Midbrain (tissue), 1 donor: ENCODE results near the gene DDX21.
"Not testable (repeated sequence)": the region's sequence is repeated elsewhere in the genome, so short reads cannot be mapped to it uniquely, and the experiment has no call there.

ENCODE experiments used
- DNase-seq: peaks from one replicate; lab custom pipeline; 2025; lab: John Stamatoyannopoulos, UW

The DDX21 gene

DNA sequence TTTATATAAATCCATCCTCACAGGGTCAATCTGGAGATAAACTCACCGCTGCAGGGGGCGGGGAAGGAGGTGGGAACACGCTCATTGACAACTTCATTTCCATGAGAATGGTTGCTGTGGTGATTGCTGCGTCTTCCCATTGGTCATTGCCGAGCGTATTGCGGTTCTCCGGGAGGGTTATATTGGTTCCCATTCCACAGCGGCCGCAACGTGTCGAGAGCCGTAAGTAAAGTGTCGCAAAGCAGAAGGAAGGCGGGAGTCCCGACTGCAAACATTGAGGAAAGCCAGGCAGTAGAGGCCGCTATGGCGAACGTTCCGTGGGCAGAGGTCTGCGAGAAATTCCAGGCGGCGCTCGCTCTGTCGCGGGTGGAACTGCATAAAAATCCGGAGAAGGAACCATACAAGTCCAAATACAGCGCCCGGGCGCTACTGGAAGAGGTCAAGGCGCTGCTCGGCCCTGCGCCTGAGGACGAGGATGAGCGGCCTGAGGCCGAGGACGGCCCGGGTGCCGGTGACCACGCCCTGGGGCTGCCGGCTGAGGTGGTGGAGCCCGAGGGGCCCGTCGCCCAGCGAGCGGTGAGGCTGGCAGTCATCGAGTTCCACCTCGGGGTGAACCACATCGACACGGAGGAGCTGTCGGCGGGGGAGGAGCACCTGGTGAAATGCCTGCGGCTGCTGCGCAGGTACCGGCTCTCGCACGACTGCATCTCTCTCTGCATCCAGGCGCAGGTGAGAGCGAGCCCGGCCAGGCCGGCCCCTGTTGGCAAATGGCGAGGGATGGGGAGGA is 32.8 kb downstream of the DDX21 start, which contains the start of gene KIFBP:
Gene KIFBP (plus strand): TSS at position 274 of the 787 bp plus-strand sequence. CDS start 30 bp downstream, at position 304.
- DNase-seq, result peak; percentile 98

DNA sequence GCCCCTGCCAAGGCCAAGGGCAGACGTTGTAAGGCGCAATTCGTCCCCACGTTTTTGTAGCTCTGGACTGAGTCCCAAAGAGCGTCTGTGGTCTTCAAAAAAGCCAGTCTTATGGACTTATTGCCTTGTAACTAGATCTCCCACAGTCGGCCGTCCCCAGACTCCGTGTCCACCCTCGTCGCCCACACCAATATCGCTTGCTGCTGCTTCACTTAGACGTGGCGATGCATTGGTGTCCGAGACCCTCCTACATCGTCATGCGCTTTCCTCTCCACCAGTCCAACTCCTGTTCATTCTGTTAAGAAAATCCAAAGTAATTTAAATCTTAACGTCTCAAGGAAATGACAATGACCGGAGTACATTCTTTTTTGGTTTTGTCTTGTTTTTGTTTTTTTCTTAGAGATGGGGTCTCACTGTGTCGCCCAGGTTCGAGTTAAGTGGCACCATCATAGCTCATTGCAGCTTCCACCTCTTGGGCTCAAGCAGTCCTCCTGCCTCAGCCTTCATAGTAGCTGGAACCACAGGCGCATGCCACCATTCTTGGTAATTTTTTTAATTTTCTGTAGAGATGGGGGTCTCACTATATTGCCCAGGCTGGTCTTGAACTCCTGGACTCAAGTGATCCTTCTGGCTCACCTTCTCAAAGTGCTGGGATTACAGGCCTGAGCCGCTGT is 33.5 kb downstream of the DDX21 start:
- DNase-seq, result no peak

DNA sequence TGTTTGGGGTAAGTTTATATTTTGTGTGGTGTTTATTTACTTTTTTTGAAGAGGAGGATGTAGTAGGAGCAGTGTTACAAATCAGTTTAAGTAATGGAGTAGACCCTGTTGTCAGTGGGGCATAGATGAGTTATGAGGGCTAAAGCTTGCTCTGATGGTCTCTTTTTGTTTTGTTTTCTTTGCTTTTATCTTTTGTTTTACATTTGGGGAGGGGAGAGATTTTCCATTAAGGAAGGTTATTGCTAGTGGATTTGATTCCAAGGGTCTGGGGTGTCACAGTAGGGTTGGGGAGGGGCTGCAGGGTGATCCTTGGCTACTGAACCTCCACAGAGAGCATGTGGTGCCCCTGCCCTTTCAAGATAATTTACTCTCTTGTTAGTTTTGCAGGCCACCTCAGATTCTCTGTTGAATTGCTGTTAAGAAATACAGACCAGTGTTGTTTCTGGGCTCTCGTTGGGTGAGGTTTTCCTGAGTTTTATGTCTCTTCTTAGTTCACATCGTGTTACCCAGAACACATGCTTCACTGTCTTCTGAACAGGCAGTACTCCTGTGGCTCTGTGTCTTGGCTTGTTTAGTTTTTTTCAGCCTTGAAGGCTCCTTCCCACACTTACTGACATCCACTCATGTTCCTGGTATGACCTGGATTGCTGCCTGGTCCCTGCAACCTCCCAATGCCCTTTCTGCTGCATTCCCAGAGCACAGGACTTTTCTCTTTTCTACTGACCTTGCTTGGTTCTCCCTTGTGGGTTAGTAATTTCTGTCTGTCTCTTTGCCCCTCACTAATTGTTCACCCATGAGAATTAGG is 36.9 kb downstream of the DDX21 start:
- no peak for DNase-seq

DNA sequence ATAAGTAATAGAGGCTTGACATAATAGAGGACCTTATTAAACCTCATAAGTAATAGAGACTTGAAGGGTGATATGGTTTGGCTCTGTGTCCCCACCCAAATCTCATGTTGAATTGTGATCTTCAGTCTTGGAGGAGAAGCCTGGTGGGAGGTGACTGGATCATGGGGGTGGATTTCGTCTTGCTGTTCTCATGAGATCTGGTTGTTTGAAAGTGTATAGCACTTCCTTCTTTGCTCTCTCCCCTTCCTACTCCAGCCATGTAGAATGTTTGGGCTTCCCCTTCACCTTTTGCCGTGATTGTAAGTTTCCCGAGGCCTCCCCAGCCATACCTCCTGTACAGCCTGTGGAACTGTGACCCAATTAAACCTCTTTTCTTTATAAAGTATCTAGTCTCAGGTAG is 41.2 kb downstream of the DDX21 start:
- no peak for DNase-seq

DNA sequence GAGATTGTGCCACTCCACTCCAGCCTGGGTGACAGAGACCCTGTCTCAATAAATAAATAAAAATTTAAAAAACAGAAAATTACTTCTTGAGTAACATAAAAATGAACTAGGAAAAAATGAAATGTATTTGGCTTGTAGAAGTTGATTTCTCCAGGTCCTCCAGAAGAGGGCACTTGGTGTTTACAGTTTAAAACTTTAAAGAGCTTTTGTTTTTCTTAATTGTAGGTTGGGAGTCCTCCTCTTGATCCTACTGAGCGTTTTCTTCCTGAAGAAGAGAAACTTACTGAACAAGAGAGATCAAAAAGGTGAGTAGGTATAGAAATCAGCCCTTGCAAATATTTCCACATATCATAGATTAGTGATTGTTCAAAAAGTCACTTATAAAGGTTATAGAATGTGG is 48.9 kb downstream of the DDX21 start:
- DNase-seq, result no peak

DNA sequence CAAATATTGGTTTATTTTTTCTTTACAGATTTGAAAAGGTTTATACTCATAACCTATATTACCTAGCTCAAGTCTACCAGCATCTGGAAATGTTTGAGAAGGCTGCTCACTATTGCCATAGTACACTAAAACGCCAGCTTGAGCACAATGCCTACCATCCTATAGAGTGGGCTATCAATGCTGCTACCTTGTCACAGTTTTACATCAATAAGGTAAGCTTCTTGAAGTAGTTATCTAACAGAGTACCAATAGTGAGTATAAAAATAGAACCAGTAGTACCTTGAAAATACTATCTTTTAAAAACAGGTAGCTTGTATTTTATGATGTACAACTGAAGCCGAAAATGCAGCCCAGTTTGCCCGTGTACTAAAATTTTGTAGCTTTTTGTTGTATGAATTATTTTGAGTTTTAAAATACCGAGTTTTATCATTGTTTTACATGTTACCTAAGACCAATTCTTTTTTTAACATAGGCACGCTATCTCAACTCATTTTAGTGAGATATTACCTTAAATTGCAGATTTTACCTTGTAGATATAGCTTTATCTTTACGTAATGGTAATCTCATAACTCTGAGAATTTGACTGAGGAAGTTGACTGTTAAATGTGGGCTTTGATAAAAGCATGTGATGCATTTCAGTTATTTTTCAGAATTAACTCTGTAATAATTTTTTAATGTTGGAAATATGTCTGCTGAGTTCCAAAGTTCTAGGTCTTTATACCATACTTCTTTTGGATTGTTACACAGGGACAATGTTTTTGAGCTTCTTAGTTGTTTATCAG is 49.9 kb downstream of the DDX21 start:
- no peak for DNase-seq

DNA sequence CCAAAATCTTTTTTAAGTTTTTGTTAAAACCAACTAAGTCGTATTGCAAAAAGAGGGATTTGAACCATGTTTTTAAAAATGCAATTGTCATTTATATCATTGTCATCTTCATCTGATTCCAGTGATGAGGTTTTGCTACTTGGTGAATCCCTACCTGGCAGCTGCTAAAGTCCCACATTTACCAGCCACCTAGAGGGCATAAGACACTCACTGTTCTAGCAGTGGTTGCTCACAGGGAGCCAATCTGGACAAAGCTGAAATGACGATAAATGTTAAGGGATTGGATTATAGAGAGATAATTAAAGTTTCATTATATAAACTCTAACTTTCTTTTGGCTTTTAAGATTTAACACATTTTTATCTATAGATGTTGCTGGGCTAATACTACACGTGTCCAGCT is 51.3 kb downstream of the DDX21 start:
- DNase-seq, result no peak

DNA sequence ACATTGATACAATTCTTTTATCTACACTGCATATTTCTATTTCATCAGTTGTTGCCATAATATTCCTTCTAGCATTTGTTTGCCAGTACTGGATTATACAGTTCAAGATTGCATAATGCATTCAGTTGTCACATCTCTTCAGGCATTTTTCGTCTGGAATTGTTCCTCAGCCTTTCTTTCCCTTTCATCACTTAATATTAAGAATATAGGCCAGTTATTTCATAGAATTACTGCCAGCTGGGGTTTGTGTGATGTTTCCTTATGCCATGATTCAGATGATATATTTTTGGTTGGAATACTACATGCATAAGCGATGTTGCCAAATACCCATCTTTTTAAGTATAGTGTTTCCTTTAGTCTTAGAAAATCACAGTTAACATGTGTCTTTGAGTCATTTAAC is 53.4 kb downstream of the DDX21 start:
- no peak for DNase-seq

DNA sequence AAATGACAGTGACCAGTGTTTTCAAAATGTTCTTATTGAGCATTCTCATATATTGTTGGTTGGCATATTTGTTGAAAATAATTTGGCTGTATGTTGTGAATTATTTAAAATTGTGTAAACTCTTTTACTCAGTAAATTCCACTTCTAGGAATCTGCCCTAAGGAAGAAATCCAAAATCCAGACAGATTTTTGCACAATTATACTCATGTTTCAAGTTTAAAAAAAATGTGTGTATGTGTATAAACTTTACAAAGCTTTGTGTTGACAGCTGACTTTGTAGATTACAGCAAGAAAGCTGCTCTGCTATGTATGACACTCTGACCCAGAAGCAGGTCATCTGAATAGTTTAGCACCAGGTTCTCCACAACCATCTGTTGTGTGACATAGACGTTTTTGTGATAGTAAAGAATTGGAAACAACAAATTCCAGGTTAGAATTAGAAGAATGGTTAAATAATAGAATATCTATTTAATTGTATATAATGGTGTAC is 54.2 kb downstream of the DDX21 start:
- no peak for DNase-seq

DNA sequence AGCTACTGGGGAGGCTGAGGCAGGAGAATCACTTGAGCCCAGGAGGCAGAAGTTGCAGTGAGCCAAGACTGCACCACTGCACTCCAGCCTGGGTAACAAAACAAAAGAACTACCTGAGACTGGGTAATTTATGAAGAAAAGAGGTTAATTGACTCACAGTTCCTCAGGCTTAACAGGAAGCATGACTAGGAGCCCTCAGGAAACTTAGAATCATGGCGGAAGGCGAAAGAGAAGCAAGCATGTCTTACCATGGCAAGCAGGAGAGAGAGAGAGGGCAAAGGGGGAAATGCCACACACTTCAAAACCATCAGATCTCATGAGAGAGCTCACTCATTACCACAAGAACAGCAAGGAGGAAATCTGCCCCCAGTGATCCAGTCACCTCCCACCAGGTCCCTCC is 56.8 kb downstream of the DDX21 start:
- not testable (repeated sequence) for DNase-seq

DNA sequence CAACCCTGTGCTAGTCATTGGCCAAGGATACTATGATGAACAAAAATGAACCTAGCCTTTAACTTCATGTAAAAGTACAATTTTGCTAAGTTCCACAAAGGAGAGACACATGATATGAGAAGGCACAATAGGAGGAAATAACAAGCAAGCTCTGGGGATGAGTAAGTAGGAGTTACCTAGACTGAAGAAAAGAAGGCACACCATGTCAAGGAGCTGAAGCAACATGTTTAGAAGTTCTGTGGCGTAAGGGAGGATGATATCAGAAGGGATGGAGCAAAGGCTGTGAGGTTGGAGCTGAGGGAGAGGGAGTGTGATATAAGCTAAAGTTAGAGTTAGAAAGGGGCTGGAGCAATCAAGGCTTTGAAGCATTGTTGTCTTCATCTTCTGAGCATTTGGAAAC is 58.2 kb downstream of the DDX21 start:
- no peak for DNase-seq

DNA sequence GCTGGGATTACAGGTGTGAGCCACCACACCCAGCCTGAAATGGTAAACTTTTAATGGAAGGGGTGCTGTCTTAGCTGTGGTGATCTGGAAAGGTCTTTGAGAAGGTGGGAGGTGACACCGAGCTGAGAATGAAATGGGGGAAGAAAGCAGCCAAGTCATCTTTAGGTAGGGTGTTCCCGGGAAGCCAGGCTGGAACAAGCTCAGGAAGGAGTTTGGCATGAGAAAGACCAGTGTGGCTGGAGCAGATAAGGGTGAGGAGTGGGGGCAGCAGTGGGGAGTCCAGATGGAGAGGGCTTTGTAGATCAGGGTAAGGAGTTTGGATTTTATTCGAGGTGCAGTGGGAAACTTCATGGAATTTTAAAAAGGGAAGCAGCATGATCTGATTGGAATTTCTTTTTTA is 62.6 kb downstream of the DDX21 start:
- DNase-seq, result no peak

DNA sequence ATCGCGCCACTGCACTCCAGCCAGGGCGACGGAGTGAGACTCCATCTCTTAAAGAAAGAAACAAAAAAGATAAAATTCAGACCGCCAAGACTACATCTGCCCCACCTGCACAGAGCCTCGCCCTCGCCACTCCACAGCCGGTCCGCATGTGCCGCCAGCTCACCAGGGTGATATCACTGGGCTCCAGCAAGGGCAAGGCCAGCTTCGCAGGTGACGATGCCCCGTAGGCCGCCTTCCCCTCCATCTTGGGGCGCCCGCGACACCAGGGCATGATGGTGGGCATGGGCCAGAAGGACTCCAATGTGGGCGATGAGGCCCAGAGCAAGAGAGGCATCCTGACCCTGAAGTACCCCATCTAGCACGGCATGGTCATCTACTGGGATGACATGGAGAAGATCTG is 66.6 kb downstream of the DDX21 start:
- DNase-seq, result no peak

DNA sequence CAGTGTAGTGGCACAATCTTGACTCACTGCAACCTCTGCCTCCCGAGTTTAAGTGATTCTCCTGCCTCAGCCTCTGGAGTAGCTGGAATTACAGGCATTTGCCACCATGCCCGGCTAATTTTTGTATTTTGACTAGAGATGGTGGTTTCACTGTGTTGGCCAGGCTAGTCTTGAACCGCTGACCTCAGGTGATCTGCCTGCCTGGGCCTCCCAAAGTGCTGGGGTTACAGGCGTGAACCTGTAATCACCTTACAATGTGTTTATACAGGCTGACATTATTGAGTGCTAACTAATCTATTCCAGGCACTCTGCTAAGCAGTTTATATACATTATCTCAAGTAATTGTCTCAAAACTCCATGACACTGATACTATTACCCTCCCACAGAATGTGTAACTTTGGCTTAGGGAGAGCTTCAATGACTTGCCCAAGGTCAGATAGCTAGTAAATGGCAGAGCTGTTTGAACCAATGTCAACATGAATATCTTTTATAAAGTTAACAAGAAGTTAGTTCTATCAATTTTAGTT is 69.5 kb downstream of the DDX21 start:
- DNase-seq, result no peak

DNA sequence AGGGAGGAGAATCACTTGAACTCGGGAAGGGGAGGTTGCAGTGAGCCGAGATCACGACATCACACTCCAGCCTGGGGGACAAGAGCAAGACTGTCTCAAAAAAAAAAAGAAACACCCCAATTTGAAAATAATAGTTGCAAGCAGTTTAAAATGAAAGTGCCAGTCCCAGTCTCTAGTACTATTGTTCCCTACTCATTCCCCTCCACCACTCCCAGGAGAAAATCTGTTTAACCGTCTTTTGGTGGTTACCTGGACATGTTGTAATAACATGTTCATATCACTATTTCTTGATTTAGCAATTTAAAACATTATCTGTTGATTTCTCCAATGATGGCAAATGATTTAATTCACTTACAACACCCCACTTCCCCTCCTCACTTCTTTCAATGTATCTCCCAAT is 77.3 kb downstream of the DDX21 start:
- DNase-seq, result no peak
